Bronchial smooth muscle cell (primary cell): Measurements from ENCODE around the gene PROP1. TPM values are rescaled to one million over a fixed set of nuclear protein-coding genes. Genes with fewer than 3 reads are reported as not detected.

ENCODE experiments used
- total RNA-seq: library from RNA; depleted of rRNA; stranded (reverse); fragments of >200 nt; gene quantifications from 2 replicates; pipeline ENCODE4 v1.2.1, GENCODE V29; 2014

PROP1 gene
- not detected in 2 replicates for total RNA-seq

DNA sequence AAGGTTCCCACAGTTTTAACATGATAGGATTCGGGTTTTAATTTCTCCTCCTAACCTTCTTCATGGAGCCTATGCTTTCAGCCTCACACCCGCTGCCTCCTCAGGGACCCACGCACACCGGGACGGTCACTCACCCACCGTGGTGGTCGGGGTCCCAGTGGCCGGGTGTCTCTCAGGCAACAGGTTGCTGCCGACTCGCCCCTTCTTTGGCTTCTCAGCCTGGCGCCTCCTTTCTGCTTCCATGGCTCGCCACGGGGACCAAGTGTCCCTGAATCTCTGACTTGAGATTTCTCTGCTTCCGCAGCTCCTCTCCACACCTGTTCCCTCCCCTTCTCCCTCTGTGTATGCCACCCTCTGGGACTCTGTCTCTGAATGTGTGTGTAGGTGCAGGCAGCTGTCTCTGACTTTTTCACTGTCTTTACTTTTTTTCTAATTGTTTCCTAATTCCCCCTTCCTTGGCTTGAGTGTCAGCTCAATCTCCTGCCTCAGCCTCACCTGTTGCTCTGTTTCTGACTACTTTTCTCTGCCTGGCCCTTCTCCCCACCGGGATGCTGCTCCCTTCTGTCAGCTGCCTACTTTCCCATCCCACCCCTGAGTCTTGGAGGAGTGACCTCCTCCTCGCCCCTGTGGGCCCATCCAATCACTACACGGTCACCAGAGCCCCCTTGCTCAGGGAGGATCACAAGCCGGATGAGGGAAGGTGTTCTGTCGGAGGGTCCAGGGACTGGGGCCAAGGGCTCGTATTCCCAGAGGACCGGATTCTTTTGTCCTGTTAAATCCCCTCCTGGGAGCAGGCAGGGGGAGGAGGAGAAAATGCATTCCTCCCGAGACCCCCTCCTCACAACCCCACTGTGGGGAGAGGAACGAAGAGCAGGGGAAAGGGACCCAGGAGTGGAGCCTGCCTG lies at the start of gene PROP1:
Gene PROP1, minus strand, starts transcription at position 552 of the 905 bp plus-strand sequence. Its CDS starts 309 bp downstream, at position 243.

Other genes with a start within 250 kb of the PROP1 start
- not detected in 2 replicates for gene FAM153A, start 213.3 kb downstream of the PROP1 start, total RNA-seq
- 1.6 and 1.8 TPM in 2 replicates for gene N4BP3, start 117.3 kb upstream of the PROP1 start, total RNA-seq
- 14.3 and 22.5 TPM in 2 replicates for gene RMND5B, start 134.8 kb upstream of the PROP1 start, total RNA-seq
- gene NHP2, start 157.6 kb upstream of the PROP1 start, total RNA-seq, result 44.6 and 79.6 TPM in 2 replicates
- gene GMCL2, start 191.1 kb upstream of the PROP1 start, total RNA-seq, result not detected in 2 replicates
- 13.9 and 23.0 TPM in 2 replicates for gene HNRNPAB, start 208.3 kb upstream of the PROP1 start, total RNA-seq
- gene PHYKPL, start 236.6 kb upstream of the PROP1 start, total RNA-seq, result 35.6 and 61.0 TPM in 2 replicates